HG03565 (cell line): Measurements from ENCODE around the gene KRT2.

ENCODE experiments used
- ATAC-seq: cut with Tn5 transposase; IDR thresholded peaks from one replicate; pipeline ENCODE4 v1.9.1; 2021; ENCODE audit warnings: mild to moderate bottlenecking, moderate library complexity; ENCODE audit not compliant: unreplicated experiment

Gene KRT2

GRCh38 chr12:52600941-52601481 lies 51.0 kb downstream of the KRT2 start, which contains the start of gene KRT72:
TSS of gene KRT72 (minus strand) at chr12:52601463. CDS start at chr12:52601452, 11 bp downstream.
- no peak for ATAC-seq

GRCh38 chr12:52600475-52600874 lies 51.5 kb downstream of the KRT2 start:
- ATAC-seq, result no peak

- no peak for ATAC-seq
Observed at GRCh38 chr12:52600071-52600470, 51.9 kb downstream of the KRT2 start.

GRCh38 chr12:52598966-52599365 lies 53.0 kb downstream of the KRT2 start:
- no peak for ATAC-seq
